ENCODE measurements around the gene TIMM8A.

DNA sequence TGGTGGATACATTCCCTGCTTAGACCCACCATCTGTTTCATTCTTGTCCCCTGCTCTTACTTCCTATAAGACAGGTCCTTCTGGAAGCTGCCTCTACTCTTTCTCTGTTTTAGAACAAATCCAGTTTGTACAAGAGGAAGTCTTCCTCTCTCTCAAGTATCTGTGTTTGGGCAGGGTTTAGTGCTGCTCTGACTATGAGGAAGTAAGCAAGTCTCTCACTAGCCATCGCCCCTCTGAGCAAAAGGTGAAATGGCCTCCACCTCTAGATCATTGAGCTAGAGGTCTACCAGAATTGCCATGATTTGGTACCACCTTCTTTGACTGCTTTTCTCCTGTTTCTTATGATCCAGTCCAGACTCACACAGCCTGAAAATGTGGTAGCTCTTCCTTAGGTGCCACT lies 29.0 kb upstream of the TIMM8A start:
- TF ChIP-seq, protein P1, sequence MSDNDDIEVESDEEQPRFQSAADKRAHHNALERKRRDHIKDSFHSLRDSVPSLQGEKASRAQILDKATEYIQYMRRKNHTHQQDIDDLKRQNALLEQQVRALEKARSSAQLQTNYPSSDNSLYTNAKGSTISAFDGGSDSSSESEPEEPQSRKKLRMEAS (IDR thresholded peaks at IDR 0.05) = no peak
- TF ChIP-seq, protein P2, sequence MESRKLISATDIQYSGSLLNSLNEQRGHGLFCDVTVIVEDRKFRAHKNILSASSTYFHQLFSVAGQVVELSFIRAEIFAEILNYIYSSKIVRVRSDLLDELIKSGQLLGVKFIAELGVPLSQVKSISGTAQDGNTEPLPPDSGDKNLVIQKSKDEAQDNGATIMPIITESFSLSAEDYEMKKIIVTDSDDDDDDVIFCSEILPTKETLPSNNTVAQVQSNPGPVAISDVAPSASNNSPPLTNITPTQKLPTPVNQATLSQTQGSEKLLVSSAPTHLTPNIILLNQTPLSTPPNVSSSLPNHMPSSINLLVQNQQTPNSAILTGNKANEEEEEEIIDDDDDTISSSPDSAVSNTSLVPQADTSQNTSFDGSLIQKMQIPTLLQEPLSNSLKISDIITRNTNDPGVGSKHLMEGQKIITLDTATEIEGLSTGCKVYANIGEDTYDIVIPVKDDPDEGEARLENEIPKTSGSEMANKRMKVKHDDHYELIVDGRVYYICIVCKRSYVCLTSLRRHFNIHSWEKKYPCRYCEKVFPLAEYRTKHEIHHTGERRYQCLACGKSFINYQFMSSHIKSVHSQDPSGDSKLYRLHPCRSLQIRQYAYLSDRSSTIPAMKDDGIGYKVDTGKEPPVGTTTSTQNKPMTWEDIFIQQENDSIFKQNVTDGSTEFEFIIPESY (IDR thresholded peaks at IDR 0.05) = no peak
- TF ChIP-seq, protein P3, sequence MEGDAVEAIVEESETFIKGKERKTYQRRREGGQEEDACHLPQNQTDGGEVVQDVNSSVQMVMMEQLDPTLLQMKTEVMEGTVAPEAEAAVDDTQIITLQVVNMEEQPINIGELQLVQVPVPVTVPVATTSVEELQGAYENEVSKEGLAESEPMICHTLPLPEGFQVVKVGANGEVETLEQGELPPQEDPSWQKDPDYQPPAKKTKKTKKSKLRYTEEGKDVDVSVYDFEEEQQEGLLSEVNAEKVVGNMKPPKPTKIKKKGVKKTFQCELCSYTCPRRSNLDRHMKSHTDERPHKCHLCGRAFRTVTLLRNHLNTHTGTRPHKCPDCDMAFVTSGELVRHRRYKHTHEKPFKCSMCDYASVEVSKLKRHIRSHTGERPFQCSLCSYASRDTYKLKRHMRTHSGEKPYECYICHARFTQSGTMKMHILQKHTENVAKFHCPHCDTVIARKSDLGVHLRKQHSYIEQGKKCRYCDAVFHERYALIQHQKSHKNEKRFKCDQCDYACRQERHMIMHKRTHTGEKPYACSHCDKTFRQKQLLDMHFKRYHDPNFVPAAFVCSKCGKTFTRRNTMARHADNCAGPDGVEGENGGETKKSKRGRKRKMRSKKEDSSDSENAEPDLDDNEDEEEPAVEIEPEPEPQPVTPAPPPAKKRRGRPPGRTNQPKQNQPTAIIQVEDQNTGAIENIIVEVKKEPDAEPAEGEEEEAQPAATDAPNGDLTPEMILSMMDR (IDR thresholded peaks at IDR 0.05; ENCODE audit: low read depth, low read length, missing input control) = no peak
- no peak for TF ChIP-seq GABPA (IDR thresholded peaks at IDR 0.05 in 1 of 2, conservative IDR thresholded peaks at IDR 0.05 in 1 of 2)
- no peak for TF ChIP-seq FOXA1 (IDR thresholded peaks at IDR 0.05)
- TF ChIP-seq RAD21 (IDR thresholded peaks at IDR 0.05) = no peak
- TF ChIP-seq, protein P4, sequence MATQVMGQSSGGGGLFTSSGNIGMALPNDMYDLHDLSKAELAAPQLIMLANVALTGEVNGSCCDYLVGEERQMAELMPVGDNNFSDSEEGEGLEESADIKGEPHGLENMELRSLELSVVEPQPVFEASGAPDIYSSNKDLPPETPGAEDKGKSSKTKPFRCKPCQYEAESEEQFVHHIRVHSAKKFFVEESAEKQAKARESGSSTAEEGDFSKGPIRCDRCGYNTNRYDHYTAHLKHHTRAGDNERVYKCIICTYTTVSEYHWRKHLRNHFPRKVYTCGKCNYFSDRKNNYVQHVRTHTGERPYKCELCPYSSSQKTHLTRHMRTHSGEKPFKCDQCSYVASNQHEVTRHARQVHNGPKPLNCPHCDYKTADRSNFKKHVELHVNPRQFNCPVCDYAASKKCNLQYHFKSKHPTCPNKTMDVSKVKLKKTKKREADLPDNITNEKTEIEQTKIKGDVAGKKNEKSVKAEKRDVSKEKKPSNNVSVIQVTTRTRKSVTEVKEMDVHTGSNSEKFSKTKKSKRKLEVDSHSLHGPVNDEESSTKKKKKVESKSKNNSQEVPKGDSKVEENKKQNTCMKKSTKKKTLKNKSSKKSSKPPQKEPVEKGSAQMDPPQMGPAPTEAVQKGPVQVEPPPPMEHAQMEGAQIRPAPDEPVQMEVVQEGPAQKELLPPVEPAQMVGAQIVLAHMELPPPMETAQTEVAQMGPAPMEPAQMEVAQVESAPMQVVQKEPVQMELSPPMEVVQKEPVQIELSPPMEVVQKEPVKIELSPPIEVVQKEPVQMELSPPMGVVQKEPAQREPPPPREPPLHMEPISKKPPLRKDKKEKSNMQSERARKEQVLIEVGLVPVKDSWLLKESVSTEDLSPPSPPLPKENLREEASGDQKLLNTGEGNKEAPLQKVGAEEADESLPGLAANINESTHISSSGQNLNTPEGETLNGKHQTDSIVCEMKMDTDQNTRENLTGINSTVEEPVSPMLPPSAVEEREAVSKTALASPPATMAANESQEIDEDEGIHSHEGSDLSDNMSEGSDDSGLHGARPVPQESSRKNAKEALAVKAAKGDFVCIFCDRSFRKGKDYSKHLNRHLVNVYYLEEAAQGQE (IDR thresholded peaks at IDR 0.05) = no peak

Data from liver (tissue), 3 donors.